Calu3 (cell line): ENCODE measurements around the gene MAPK8IP2. TPM values are rescaled to one million over a fixed set of nuclear protein-coding genes. Genes with fewer than 3 reads are reported as not detected.
"Not testable (repeated sequence)": the region's sequence is repeated elsewhere in the genome, so short reads cannot be mapped to it uniquely, and the experiment has no call there.

ENCODE experiments used
- BruUV-seq: library from RNA; stranded (reverse); fragments of 400-500 nt; replicated peaks from 2 replicates; lab custom pipeline; 2021; lab: Mats Ljungman, UMichigan
- CTCF ChIA-PET: fragments of 300-600 bp; sonication (Branson Sonifier 250); formaldehyde crosslinking; loops from one replicate; lab custom pipeline; 2022; ENCODE audit warnings: antibody characterized with exemption; lab: Charles Lee
- DNase-seq: peaks from one replicate; pipeline ENCODE4 v3.0.0; 2022
- H3K27ac Mint-ChIP-seq: one replicate; pipeline ENCODE4 v1.8.0; 2022; ENCODE audit warnings: mixed read lengths; ENCODE audit not compliant: unreplicated experiment
- H3K27me3 Mint-ChIP-seq: one replicate; pipeline ENCODE4 v1.8.0; 2022; ENCODE audit warnings: mixed read lengths; ENCODE audit not compliant: unreplicated experiment
- H3K36me3 Mint-ChIP-seq: one replicate; pipeline ENCODE4 v1.8.0; 2022; ENCODE audit warnings: mild to moderate bottlenecking, moderate library complexity, mixed read lengths; ENCODE audit not compliant: insufficient read depth, unreplicated experiment
- H3K4me1 Mint-ChIP-seq: one replicate; pipeline ENCODE4 v1.8.0; 2022; ENCODE audit warnings: mild to moderate bottlenecking, low read depth, mixed read lengths; ENCODE audit not compliant: unreplicated experiment
- H3K4me3 Mint-ChIP-seq: one replicate; pipeline ENCODE4 v1.8.0; 2022; ENCODE audit warnings: mild to moderate bottlenecking, low read depth, moderate library complexity, mixed read lengths; ENCODE audit not compliant: unreplicated experiment
- H3K9me3 Mint-ChIP-seq: one replicate; pipeline ENCODE4 v1.8.0; 2022; ENCODE audit warnings: low read depth, mixed read lengths; ENCODE audit not compliant: unreplicated experiment
- CTCF ChIP-seq: fragments of 200-600 bp; IDR thresholded peaks from one replicate; pipeline ENCODE4 v1.8.0; 2022; ENCODE audit warnings: antibody characterized with exemption; ENCODE audit not compliant: unreplicated experiment
- intact Hi-C: fragments of 100-400 bp; cut with micrococcal nuclease; formaldehyde crosslinking; loops from one replicate; pipeline ENCODE4 v1.10.0; 2022; ENCODE audit not compliant: unreplicated experiment
- total RNA-seq: library from RNA; stranded (reverse); gene quantifications from 2 replicates; pipeline ENCODE4 v1.2.3, GENCODE V29; 2022

MAPK8IP2 gene
- total RNA-seq, 1 experiment from 2014 or later = 2.9 TPM

GRCh38 chr22:50630376-50630775, 29.8 kb downstream of the MAPK8IP2 start:
- BruUV-seq = no TSS peak
- no peak for TF ChIP-seq CTCF
- CTCF ChIA-PET = no interaction called here
- Mint-ChIP-seq H3K27me3 (peaks cover 1% of the 10 kb centered on the region), H3K4me3 (no peak overlapping the region), H3K36me3 (peaks cover 20% of the 10 kb centered on the region), H3K27ac (no peak overlapping the region), H3K9me3 (no peaks in the 10 kb centered on the region), H3K4me1 (peaks cover 26% of the 10 kb centered on the region)
- intact Hi-C loops = no loop called here
- DNase-seq = no peak

GRCh38 chr22:50633086-50633485, 32.5 kb downstream of the MAPK8IP2 start:
- Mint-ChIP-seq H3K27me3 (peaks cover 12% of the 10 kb centered on the region), H3K4me1 (peaks cover 18% of the 10 kb centered on the region), H3K4me3 (no peak overlapping the region), H3K36me3 (peaks cover 9% of the 10 kb centered on the region), H3K9me3 (peaks cover 3% of the 10 kb centered on the region), H3K27ac (no peak overlapping the region)
- no peak for DNase-seq
- BruUV-seq = no TSS peak
- no peak for TF ChIP-seq CTCF
- intact Hi-C loops = no loop called here
- CTCF ChIA-PET = interaction anchor here (0.6 kb wide), 1 partner anchor 88 kb away, joined by 3 read pairs; no protein-coding TSS in a partner anchor

- Mint-ChIP-seq H3K27me3 (peaks cover 14% of the 10 kb centered on the region), H3K9me3 (peaks cover 3% of the 10 kb centered on the region), H3K27ac (no peak overlapping the region), H3K4me1 (peaks cover 12% of the 10 kb centered on the region), H3K4me3 (no peak overlapping the region), H3K36me3 (peaks cover 2% of the 10 kb centered on the region)
- no TSS peak for BruUV-seq
- DNase-seq = no peak
- no peak for TF ChIP-seq CTCF
- CTCF ChIA-PET = interaction anchor here (0.6 kb wide), 1 partner anchor 89 kb away, joined by 3 read pairs; no protein-coding TSS in a partner anchor
- intact Hi-C loops = no loop called here
These were observed 33.2 kb downstream of the MAPK8IP2 start for GRCh38 chr22:50633771-50634170.

- TF ChIP-seq CTCF = no peak
- Mint-ChIP-seq H3K9me3 (peaks cover 3% of the 10 kb centered on the region), H3K27ac (no peak overlapping the region), H3K27me3 (peaks cover 29% of the 10 kb centered on the region), H3K36me3 (no peaks in the 10 kb centered on the region), H3K4me3 (no peak overlapping the region), H3K4me1 (no peaks in the 10 kb centered on the region)
- BruUV-seq = no TSS peak
- intact Hi-C loops = no loop called here
- CTCF ChIA-PET = no interaction called here
- no peak for DNase-seq
These were observed 35.0 kb downstream of the MAPK8IP2 start for GRCh38 chr22:50635591-50635990.

GRCh38 chr22:50640296-50640695, 39.7 kb downstream of the MAPK8IP2 start:
- H3K36me3 Mint-ChIP-seq, CTCF ChIA-PET, H3K4me3 Mint-ChIP-seq, intact Hi-C loops, H3K9me3 Mint-ChIP-seq, H3K27ac Mint-ChIP-seq, DNase-seq, H3K4me1 Mint-ChIP-seq, BruUV-seq: not testable (repeated sequence)
- H3K27me3 Mint-ChIP-seq = peaks cover 29% of the 10 kb centered on the region
